RCC 7860 (cell line): ENCODE data around the gene NUDT3.
"Not testable (repeated sequence)": the region's sequence is repeated elsewhere in the genome, so short reads cannot be mapped to it uniquely, and the experiment has no call there.

Experiments used
- DNase-seq: peaks from one replicate; pipeline ENCODE4 v3.0.0-alpha.2; 2015; ENCODE audit warnings: low spot score
- FAIRE-seq: peaks from 2 replicates; lab custom pipeline; 2012; peaks lifted over from hg19 to GRCh38; lab: Jason Lieb, UNC

NUDT3 gene

DNA sequence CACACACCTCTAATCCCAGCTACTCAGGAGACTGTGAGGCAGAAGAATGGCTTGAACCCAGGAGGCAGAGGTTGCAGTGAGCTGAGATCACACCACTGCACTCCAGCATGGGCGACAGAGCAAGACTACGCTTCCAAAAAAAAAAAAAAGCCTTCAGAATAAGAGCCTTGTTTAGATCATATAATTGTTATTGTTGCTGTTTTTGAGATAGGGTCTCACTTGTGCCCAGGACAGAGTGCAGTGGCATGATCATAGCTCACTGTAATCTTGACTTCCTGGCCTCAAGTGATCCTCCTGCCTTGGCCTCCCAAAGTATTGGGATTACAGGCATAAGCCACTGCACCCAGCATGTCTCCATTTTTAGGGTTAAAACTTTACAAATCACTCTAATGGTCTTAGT is 68.2 kb downstream of the NUDT3 start:
- not testable (repeated sequence) for DNase-seq, FAIRE-seq

- FAIRE-seq, result no peak
- DNase-seq, result no peak
Observed at GRCh38 chr6:34323300-34323699, 69.2 kb downstream of the NUDT3 start.

DNA sequence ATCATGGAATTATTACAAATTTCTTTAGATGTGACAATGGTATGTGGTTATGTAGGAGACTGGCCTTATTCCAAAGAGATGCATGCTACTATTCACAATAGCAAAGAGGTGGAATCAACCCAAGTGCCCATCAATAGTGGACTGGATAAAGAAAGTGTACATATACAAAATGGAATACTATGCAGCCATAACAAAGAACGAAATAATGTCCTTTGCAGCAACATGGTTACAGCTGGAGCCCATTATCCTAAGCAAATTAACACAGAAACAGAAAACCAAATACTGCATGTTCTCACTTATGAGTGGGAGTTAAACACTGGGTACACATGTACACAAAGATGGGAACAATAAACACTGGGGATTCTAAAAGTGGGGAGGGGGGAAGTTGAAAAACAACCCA is 69.7 kb downstream of the NUDT3 start:
- FAIRE-seq (no peak), DNase-seq (no peak)

- DNase-seq (no peak), FAIRE-seq (no peak)
Observed at GRCh38 chr6:34321821-34322220, 70.6 kb downstream of the NUDT3 start.

GRCh38 chr6:34319471-34319885 is 73.0 kb downstream of the NUDT3 start:
- DNase-seq (no peak), FAIRE-seq (no peak)

- FAIRE-seq (no peak), DNase-seq (no peak)
Observed at GRCh38 chr6:34318499-34319470, 73.7 kb downstream of the NUDT3 start.

GRCh38 chr6:34317882-34318498 is 74.5 kb downstream of the NUDT3 start:
- FAIRE-seq (no peak), DNase-seq (no peak)

DNA sequence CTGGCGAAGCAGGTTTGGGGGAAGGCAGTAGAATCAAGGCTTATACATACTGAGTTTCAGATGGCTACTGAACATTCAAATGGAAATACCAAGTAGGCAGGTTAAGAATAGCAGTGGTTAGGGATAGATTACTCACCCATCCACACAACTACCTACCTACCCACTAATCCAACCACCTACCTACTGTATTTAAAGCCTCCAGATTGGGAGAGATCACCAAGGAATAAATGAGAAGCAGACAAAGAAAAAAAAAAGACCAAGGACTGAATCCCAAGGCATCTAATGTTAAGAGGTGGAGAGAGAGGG is 75.3 kb downstream of the NUDT3 start:
- FAIRE-seq (no peak), DNase-seq (no peak)

DNA sequence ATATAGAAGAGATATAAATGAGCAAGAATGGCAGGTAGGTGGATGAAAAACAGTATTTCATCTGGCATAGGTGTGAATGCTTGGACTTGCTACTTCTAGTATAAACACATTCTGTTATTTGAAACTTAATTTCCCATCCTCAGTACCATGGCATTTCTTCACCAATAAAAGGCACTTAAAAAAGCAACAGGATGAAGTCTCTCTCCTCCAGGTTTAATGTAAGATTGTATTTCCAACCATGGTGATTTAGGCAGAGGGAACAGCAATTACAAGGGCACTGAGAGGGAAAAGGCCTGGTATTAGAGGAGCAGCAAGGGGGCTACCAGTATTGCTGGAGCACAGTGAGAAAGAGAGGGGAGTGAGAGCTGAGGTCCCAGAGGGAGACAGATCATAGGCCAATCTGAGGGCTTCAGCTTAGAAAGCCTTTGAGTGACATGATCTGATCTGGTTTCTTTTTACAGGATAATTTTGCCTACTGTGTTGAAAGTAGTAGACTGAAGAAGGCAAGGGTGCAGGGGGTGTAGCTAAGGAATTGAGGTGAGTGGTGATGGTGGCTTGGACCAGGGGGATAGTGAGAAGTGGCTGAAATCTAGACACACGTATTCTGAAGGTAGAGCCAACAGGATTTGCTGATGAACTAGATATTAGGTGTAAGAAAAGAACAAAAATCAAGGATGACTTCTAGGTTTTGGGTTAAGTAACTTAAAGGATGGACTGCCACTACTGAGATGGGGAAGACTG is 75.9 kb downstream of the NUDT3 start:
- no peak for FAIRE-seq
- no peak for DNase-seq

DNA sequence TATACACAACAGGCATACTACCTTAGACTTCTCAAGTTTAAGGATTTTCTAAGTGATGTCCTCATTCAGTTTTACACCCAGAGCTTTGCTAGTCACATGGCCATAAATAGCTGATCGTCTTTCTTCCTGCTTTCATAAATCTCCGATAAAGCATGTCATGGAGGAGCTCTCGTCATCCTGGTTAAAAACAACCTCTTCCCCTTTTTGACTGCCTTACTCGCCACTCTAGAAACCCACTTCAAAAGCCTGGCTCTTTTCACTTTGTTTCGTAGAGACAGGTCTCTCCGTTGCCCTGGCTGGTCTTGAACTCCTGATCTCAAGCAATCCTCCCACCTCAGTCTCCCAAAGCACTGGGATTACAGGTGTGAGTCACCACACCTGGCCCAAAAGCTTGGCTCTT is 76.7 kb downstream of the NUDT3 start:
- no peak for FAIRE-seq
- DNase-seq, result no peak

GRCh38 chr6:34315256-34315655 is 77.2 kb downstream of the NUDT3 start:
- FAIRE-seq (no peak), DNase-seq (no peak)

DNA sequence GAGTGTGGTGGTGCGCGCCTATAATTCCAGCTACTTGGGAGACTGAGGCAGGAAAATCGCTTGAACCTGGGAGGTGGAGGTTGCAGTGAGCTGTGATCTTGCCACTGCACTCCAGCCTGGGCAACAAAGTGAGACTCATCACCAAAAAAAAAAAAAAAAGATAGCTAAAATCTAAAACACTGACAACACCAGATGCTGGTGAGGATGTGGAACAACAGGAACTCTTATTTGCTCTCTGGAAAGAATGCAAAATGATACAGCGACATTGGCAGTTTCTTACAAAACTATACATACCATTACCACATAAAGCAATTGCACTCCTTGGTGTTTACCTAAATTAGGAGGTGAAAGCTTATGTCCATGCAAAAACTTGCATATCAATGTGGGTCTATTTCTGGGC is 80.2 kb downstream of the NUDT3 start:
- DNase-seq (no peak), FAIRE-seq (no peak)

DNA sequence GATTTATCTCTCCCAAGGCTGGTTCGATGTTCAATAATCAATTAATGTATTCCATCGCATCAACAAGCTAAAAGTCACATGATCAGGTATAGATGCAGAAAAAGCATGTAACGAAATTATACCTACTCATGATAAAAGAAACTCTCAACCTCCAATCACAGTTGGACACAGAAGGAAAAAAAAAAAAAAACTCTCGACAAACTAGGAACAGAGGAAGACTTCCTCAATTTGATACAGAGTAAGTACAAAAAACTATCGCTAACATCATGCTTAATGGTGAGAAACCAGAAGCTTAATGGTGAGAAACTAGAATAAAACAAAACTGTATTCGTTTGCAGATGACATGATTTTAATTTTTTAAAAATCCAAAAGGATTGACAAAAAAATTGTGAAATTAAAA is 81.7 kb downstream of the NUDT3 start:
- FAIRE-seq, result no peak
- no peak for DNase-seq

- DNase-seq, result no peak
- FAIRE-seq, result no peak
Observed at GRCh38 chr6:34308483-34308882, 84.0 kb downstream of the NUDT3 start.

DNA sequence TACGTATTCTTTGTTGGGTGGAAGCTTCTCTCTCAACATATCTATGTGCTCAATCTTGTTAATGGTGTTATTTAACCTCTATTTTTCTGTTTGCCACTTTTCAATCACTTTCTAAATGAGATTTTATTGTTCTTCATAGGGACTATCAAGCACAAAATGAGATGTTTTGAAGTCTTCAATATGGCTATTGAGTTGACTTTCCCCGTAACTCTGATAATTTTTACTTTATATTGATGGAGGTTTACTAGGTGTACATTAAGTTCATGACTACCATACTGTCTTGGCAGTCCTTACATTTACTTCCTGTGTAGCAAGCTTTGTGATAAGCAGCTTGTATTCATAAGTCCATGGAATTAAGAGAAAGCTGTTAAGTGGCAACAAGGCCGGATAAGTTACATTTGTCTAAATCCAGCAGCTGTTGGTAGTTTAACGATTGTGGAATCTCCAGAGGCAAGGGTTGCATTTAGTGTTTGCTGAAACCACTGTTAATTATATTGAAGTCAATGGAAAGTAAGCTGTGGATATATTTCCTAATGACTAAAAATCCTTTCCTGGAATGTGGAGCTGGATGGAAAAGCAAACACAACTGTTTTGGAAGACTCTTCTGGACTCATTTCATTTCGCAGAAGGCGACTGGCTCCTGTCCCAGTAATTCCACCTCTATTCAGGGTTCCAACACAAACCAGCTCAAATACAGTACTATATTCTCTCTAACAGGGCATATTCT is 86.3 kb downstream of the NUDT3 start:
- FAIRE-seq, result no peak
- no peak for DNase-seq

DNA sequence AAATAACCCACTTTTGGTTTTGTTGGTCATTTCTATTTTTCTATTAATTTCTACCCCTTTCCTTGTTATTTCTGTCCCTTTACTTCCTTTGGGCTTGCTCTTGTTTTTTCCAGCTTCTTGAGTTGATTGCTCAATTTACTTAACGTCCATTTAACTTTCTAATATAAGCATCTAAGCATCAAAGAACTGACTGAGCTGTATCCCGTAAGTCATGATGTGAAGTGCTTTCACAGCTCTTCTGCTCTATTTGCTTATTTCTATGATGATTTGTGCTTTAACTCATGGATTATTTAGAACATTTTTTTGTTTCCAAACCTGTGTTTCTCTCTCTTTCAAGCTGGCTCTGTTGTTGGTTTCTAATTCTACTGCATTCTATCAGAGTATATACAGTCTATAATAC is 87.0 kb downstream of the NUDT3 start:
- DNase-seq, result no peak
- FAIRE-seq, result no peak

DNA sequence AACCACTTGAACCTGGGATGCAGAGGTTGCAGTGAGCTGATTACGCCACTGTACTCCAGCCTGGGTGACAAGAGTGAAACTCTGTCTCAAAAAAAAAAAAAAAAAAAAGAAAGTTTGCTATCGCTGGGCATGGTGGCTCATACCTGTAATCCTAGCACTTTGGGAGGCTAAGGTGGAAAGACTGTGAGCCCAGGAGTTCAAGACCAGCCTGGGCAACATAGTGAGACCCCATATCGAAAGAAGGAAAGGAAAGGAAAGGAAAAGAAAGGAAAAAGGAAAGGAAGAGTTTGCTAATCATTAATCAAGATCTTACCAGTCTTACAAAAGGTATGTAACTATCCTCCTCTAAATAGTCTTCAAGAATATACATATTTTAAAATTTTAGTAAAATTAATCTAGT is 88.3 kb downstream of the NUDT3 start:
- DNase-seq (no peak), FAIRE-seq (no peak)

DNA sequence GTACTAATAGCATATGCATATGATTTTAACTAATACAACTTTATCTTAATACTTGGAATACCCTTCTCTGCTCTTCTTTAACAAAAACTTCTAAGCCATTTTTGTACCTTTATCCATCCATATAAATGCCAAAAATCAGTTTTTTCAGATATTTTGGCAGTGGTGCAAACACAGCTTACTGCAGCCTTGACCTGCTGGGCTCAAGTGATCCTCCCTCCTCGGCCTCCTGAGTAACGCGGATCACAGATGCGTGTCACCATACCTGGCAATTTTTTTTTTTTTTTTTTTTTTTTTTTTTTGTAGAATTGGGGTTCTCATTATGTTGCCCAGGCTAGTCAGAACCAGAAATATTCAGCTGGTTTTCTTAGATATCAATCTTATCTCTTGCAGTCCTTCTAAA is 89.5 kb downstream of the NUDT3 start:
- no peak for FAIRE-seq
- DNase-seq, result no peak

GRCh38 chr6:34301408-34301807 is 91.1 kb downstream of the NUDT3 start:
- DNase-seq (no peak), FAIRE-seq (no peak)

DNA sequence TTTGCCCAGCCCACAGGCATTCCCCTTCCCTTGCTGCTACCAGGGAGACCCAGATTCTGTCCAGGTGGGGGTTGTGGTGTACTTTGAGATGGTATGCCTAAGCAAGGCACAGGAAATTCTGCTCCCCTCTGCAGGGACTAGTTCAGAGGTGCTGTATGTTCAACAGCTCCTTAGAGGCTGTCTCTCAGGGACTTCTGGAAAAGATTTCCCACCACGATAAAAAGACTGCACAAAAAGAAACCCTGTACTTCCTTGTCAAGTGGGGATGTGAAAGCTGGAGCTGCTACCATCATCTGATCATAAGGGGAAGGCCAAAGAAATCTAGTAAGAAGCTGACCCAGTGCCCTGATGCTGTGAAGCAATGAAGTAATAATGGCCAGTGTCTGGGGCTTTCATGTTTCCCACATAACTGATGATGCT is 92.1 kb downstream of the NUDT3 start:
- FAIRE-seq, result no peak

DNA sequence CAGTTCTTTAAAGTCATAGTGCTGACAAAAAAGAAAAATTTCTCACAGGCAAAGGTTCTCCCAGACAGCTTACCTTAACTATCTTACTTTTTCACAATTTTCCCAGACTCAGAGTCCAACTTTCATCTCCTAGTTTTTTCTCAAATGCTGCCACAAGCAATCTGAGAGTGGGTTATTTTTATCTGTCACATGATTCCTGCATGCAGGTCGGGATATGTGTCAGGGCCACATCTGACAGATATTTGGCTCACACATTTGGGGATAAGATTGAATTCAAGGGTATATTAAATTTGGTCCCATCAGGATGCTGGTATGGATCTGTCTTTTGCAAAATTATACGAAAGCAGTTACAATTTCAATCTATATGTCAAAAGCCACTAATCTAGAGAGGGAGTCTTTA is 93.5 kb downstream of the NUDT3 start:
- DNase-seq, result no peak
- no peak for FAIRE-seq

More for the DNA sequence above, 92.1 kb downstream of the NUDT3 start:
- DNase-seq, result no peak
